SK-N-SH treated with all-trans-retinoic acid at 6 μM for 48 hours (cell line): Measurements from ENCODE around the gene OR10G7.

Source experiments
- ARNTL ChIP-seq: fragments of 450-650 bp; formaldehyde crosslinking; IDR thresholded peaks from 2 replicates; pipeline ENCODE4 v1.5.0; 2020; ENCODE audit warnings: low read depth, mild to moderate bottlenecking, moderate library complexity, borderline replicate concordance
- CREB5 ChIP-seq: fragments of 250-450 bp; sonication (Bioruptor Pico); IDR thresholded peaks from 2 replicates; pipeline ENCODE4 v1.5.1; 2020; ENCODE audit warnings: low read depth, mild to moderate bottlenecking, moderate library complexity
- OSR1 ChIP-seq: fragments of 250-450 bp; sonication (Bioruptor Pico); IDR thresholded peaks from 2 replicates; pipeline ENCODE4 v1.8.0; 2022; ENCODE audit warnings: moderate library complexity, mild to moderate bottlenecking, inconsistent platforms
- PPARA ChIP-seq: fragments of 250-450 bp; sonication (Bioruptor Pico); IDR thresholded peaks from 2 replicates; pipeline ENCODE4 v1.5.0; 2020; ENCODE audit warnings: mild to moderate bottlenecking, borderline replicate concordance
- RARB ChIP-seq: fragments of 250-450 bp; sonication (Bioruptor Pico); IDR thresholded peaks from 2 replicates; pipeline ENCODE4 v1.8.0; 2021; ENCODE audit warnings: mild to moderate bottlenecking, moderate library complexity
- ZFP3 ChIP-seq: fragments of 250-450 bp; sonication (Bioruptor Pico); IDR thresholded peaks from 2 replicates; pipeline ENCODE4 v1.5.0; 2020; ENCODE audit warnings: mild to moderate bottlenecking, moderate library complexity
- ZFP30 ChIP-seq: fragments of 450-650 bp; formaldehyde crosslinking; IDR thresholded peaks from 2 replicates; pipeline ENCODE4 v1.5.0; 2022; ENCODE audit warnings: mild to moderate bottlenecking, moderate library complexity

GRCh38 chr11:124081483-124081882 is 40.4 kb upstream of the OR10G7 start:
- TF ChIP-seq OSR1 (no peak), ARNTL (no peak), PPARA (CRISPR knock-in tag) (no peak), RARB (CRISPR knock-in tag) (no peak), ZFP30 (no peak), CREB5 (no peak), ZFP3 (CRISPR knock-in tag) (no peak)
